Inferior parietal cortex (tissue), 1 donor: ENCODE measurements around the gene TAPBP.

Source experiments
- DNase-seq: peaks from one replicate; pipeline ENCODE4 v3.0.0-alpha.2; 2016; ENCODE audit errors: extremely low spot score

TAPBP gene

DNA sequence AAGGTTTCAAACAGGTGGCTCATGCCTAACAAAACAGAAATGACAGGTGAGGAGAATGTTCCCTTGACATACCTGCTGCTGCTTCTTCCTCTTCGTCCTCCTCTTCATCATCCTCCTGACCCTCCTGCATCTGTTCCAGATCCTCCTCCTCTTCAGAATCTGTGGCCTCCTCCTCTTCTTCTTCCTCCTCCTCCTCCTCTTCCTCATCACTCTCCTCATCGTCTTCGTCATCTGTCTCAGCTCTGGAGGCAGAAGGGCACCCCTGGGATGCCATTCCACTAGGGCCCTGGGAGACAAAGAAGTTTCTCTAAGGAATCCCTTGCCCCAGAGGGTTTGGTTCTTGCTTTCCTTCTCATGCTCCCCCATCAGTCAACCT, 6.0 kb upstream of the TAPBP start:
- no peak for DNase-seq

DNA sequence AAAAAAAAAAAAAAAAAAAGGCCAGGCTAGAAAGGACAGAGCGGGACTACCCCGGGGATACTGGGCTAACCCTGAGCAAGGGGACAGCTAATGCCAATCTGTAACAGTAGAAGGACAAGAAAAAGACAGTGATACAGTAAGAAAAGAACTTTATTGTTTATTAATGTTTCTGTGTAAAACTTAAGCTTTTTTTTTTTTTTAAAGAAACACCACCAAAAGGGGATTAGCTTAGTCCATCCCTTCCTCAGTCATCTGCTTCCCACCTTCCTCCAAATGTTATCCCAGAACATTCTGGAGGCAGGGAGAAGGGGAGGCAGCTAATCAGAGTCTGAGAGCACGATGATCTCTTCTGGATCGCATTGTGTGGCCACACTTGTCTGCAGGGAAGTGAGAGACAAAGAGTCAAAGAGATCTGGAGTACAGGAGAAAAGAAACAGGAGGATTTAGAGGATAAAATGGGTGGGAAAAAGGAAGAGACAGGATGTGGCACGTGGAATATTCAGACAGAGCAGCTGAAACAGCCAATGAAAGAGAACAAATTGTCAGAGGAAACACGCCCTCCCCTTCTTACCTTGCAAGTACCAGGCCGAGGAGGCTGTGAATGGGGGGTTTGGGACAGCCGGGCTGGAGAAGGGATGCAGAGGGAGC, 4.7 kb upstream of the TAPBP start:
- DNase-seq = no peak

DNA sequence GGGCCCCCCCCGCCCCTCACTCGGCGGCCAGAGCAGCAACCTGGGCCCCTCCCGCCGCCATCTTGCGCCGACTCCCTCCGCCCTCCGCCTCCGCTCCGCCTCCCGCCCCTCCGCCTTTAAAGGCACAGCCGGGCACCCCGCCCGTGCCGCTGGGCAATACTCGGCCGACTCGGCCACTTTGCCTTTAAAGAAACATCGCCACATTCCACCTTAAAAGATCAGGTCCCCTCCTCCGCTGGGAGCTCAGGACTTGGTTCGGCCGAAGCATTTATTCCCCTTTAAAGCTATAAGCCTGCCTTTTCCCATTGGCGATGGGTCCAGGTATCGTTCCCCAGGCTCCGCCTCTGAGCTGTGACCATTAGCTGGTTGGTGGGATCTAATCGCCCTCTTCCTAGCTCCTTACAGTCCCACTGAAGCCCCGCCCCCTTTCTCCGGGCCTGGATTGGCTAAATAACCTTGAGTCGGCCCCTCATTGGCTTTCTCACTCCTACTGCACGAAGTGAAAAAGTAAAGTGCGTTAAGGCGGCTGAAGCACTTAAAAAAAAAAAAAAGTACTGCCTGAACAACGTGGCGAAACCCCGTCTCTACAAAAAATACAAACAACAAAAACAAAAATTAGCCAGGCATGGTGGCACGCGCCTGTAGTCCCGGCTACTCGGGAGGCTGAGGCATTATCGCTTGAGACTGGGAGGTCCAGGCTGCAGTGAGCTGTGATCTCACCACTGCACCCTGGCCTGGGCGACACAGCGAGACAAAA, 4.0 kb upstream of the TAPBP start, which contains the start of gene ZBTB22:
ZBTB22 (minus strand) TSS at position 76 of the 757 bp plus-strand sequence. CDS start 828 bp downstream, outside the sequence.
- DNase-seq = peak; percentile 98

DNA sequence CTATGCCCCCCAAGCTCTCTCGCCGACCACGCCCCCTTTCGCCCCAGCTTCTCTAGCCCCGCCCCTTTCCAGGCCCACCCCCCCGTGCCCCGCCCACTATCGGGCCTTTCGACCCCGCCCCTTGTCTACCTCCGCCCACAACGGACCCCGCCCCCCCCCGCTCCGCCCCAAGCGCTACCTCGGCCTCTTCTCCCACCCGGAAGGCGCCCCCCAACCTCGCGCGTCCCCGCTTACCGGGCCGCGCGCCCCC, 3.5 kb upstream of the TAPBP start:
- no peak for DNase-seq

DNA sequence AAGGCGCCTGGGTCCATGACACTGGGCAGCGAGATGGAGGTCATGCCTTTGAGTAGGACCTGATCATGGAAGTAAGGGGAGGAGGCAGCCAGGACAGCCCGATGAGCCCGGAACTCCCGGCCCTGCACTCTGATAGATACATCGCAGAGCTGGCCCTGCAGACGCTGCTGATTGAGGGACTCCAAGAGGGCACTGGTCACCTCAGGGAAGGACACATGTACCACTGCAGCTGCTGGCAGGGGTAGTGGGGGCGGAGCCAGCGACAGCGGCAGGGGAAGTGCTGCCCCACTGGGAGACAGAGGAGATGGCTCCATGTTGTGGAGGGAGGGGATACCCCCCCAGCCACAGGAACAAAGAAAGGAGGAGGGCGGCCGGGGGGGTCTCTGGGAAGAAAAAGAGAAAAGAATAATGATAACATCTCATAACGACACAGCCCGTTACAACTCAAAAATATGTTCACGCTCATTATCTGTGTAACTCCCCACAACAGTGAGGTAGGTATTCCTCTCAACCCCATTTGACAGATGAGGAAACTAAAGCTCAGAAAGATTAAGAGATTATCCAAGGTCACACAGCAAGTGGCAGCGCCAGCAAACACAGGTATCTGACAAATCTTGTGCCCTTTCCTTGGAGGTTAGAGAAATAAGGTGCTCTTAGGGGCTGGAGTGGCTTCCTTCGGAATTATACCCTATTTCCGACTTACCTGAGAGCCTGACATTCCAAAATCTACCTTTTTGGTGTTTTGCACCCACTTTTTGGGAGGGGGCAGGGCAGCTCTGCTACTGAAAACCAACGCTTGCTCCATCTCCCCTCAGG, 2.9 kb upstream of the TAPBP start:
- no peak for DNase-seq

DNA sequence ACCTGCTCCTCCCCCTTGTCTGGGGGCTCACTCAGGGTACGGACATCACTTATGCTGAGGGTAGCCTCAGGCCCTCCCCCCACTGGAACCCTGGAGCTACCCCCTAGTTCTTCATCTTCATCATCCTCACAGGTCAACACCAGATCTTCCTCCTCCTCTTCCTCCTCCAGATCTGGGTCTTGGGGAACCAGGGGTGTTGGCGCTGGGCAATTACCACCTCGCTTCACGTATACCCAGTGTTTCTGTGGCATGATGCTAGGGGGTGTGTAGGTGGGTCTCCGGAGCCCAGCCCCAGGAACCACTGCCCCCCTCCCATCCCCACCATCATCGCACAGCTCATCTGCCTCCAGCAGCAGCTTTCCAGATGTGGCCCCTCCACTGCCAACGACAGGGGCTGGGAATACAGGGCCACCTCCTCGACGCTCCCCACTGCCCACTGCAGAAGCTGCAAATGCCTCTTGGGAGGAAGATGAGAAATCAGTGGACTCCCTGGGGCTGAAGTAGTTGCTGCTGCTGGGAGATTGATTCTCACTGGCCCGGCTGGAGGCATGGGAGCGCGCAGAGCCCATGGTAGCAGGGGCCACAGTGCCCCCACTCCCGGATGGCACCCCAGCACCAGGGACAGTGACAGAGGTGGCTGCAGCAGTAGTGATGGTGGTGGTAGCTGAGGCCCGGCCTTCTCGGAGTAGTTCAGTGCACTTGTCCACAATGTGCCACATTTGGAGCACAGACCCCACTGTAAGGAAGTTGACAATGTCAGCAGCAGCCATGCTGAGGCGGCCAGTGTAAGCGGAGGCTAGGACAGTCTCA, 2.1 kb upstream of the TAPBP start:
- DNase-seq = no peak

DNA sequence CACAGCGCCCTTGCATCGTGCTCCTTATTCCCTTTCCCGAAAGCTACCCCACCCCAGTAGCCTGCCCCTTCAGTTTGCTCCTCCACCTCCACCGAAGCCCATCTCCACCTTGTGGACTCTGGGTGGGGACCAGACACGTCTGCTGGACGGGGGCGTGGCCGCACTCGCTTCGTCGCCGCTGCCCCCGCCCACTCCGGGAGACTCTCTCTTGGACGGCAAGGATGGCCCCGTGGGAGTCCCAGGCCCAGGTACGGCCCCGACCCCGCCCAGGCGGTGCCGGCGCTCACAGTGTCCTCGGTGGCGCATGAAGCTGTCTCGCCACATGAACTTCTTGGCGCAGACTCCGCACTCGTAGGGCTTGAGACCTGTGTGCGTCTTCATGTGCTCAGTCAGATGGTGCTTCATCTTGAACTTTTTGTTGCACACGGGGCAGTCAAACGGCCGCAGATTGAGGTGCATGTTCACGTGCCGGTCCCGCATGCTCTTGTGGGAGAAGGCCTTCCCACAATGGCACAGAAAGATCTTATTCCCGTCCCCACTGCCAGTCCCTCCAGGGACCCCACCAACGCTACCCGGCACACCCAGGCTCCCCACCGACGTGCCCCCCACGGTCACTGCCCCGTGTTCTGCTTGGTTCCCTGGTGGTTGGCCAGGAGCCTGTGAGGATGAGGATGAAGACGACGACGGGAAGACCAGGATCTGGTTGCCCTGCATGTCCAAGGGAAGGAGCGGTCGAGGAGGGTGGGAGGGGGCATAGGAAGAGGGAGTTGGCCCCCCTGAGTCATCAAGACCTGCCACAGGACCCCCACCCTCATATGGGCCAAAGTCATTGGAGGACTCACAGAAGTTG, 1.3 kb upstream of the TAPBP start:
- no peak for DNase-seq

DNA sequence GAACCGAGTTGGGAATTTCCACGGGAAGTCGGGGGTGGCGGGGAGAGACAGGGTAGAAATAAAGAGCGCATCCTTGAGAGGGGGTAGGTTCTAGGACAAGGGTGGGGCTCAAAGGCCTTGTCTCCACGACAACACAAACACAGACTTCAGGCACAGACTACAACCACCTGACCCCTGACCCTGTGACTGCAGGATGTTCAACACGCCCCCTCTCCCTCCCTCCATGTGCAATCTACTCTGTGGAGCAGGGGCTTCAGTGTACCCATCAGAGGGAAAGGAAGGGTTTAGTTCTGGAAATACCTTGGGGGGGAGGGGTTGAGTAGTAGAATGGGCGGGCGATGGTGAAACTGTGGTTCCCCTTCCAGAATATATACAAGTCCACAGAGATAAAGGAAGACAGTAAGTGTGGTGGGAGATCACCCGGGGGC, 651 bp upstream of the TAPBP start:
- peak; percentile 48 for DNase-seq

DNA sequence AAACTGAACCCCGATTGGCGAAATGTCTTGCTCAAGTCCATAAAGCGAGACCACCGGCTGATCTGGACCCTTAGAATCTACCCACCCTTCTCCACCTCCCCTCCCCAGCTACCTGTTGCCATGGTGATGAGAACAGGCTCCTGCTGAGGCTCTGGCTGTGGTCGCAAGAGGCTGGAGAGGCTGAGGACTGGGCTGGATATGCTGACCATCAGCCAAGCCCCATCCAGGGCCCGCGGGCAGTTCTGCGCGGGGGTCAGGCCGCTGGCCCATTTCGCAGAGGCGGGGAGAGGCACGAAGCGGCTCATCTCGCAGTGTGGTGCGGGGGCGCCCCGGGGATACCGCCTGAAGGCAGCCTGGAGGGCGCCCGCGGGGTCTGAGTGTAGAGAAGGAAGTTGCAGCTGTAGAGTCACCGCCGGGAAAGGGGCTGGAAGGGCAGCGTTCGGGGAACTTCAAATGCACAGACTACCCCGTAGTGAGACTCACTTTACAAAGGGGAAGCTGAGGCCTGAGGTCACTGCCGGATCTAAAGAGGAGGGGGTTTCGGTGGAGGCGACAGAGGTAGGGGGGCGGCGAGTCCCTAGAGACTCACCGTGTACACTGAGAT, 671 bp downstream of the TAPBP start:
- DNase-seq = no peak

DNA sequence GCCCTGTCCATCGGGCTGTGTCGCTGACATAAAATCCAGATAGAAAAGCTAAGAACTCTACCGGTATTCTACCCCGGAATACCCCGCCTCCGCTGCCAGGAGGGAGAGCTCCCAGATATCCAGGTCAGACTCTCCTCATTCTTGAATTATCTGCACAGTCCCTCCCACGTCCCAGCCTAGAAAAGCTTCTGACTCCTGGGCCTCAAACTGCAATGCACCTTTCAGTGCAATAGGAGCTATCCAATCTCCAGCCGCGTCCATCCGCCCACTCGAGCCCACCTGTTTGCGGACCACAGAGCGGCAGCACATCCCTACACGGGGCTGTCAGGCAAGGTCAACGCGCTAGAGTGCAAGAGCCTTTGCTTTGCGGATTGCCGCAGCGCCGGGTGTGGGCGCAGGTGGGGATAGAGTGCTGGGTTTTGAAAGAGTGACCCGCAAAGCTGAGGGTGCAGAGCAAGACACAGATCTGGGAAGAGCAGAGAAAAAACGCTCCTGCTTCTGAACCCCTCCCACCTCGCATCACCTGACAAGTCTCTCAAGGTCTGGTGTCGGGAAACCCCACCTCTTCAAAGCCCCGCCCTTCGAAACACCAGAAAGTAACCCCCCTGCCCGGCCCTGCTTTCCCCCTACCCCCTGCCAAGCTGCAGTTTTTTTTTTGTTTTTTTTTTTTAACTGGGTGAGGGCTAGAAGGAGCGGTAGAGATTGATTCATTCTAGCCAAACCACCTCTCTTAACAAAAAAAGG, 1.3 kb downstream of the TAPBP start:
- peak; percentile 55 for DNase-seq

DNA sequence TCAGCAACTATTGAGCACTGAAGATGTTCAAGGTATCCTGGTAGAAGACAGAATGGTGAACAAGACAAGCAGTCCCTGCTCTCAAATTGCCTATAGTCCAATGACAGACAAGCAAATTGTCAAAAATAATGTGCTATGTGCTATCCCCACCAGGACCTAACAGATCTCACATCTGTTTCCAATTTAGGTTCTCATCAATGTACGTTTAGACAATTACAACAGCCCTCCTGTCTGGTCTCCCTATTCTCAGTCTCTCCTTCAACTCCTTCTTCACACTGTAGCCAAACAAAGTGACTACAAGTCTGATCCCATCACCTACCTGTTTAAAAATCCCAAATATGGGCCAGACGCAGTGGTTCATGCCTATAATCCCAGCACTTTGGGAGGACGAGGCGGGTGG, 7.5 kb downstream of the TAPBP start:
- DNase-seq = no peak

DNA sequence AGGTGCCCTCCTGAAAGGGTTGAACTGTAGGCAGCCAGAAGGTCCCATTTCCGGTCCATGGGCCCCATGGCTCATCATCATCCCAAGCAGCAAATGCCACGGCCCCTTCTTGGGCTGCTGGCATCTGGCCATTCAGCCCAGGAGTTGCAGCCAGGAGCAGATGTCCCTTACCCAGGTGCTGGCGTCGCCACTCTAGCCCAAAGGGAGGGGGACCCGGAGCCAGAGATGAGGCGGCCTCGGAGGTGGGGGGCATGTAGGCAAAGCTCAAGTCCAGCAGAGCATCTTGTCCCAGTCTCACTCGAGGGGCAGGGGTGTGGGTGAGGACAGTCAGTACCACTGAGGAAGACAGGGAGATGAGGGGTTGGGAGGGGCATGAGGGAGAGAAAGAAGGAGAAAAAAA, 8.8 kb downstream of the TAPBP start:
- no peak for DNase-seq

DNA sequence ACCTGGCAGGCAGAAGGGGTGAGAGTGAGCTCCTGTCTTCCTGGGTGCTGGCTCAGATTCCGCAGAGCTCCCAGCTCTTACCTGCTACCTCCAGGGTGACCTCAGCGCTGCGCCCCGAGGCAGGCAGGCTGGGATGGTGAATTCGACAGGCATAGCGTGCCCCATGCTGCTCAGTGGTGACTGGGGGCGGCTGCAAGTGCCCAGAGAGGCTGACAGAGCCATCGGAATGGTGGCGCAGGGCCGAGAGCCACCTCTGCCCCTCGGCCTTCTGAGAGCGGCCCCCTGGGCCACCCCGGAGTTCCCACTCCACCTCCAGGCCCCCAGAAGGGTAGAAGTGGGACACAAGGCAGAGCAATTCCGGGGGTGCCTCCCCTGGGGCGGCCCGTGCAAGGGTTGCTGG, 9.7 kb downstream of the TAPBP start:
- DNase-seq = no peak

DNA sequence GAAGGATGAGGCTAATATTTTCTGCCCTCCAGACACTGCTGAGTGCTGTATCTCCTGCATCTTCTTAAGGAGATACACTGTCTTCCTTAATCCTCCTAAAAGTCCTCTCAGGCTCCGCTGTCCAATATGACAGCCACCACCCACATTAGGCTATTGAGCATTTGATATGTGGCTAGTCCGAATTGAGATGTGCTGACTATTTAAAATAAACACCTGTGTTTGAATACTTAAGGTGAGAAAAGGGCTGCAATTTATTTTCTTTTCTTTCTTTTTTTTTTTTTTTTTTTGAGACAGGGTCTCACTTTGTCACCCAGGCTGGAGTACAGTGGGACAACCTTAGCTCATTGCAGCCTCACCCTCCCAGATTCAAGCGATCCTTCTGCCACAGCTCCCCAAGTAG, 12.0 kb downstream of the TAPBP start:
- no peak for DNase-seq

DNA sequence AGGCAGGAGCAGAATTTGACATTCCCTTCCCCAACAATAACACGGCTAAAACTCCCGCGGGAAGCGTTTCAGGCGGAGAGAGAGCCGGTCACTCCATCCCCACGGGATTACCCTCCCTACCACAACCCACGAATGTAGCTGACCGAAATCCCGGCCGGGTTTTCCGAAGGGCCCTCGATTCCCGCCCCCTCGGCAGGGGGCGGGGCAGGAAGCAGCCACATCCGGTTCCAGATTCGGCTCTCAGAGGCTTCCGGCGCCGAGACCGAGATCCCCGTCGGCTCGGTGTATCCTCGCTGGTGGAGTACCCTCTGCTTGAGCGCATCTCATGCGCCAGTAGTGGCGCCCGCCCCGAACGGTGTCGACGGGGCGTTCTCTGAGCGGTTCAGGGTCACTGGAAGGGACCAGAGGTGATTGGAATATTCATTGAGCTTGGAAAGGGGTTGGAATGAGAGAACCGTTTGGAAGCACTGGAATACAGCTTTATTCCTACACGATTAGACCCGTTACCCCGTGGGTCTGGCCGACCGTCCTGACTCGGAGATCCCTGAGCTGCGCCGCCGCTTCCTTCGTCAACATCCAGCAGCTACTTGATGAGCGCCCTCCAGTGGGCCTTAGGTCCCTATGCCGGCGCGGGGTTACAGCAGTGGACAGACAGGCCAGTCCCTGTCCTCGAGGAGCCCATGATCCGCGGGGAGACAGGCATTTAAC, 14.5 kb downstream of the TAPBP start:
- peak; percentile 95 for DNase-seq

DNA sequence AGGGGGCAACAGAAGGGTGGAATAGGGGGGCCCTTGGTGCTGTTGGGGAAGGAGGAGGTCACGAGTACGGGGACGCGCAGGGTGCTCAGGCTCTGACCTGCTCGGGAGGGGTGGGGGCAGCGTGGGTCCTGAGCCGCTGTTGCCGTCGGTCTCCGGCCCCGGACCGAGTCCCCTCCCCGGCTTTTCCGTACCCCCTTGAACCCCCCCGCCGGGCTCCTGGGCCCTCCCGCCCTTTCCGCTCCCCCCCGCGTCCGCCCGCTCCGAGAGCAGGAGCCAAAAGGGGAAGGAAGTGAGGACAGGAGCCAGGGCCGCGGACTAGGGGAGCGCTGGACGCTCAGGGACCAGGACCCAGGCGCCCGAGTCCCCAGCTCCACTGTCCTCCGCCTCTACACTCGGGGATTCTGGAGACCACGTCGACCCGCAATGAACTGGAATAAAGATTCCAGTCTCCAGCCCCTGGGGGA, 15.1 kb downstream of the TAPBP start, which contains the start of gene RGL2:
RGL2 (minus strand) TSS at position 170 of the 464 bp plus-strand sequence. CDS start 332 bp downstream, outside the sequence.
- DNase-seq = no peak

DNA sequence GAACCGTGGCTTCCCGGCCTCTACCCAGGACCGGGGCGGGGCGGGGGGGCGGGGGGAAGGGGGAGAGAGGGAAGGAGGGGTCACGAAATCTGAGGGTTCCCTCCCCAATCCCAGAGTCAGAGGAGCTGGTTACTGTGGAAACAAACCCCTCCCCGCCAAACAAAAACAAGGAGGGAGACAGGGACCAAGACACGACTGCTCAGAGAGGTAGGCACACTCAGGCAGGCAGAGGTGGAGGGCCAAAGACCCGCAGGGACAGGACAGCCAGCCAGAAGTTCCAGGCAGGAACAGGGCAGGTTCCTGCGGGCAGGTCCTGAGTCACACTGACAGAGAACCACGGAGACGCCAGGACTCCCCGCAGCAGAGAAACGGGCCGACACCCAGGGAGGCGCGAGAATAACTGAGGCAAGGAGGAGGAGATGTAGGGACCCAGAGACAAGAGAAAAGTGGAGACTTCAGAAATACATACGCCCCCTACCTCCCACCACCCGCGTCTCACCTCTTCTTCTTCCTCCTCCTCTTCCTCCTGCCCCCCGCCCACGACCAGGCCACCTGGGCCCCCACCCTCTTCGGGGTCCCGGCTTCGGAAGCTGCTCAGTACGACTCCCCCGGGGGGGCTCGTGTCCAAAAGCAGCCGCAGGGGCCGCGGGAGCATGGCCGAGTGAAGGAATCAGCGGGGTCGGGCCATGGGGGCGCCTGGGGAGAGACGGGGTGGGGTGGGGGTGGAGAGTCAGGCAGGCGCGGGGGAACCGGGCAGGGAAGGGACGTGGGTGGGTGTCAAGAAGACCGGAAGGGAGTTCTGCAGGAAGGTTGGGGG, 15.7 kb downstream of the TAPBP start:
- no peak for DNase-seq

DNA sequence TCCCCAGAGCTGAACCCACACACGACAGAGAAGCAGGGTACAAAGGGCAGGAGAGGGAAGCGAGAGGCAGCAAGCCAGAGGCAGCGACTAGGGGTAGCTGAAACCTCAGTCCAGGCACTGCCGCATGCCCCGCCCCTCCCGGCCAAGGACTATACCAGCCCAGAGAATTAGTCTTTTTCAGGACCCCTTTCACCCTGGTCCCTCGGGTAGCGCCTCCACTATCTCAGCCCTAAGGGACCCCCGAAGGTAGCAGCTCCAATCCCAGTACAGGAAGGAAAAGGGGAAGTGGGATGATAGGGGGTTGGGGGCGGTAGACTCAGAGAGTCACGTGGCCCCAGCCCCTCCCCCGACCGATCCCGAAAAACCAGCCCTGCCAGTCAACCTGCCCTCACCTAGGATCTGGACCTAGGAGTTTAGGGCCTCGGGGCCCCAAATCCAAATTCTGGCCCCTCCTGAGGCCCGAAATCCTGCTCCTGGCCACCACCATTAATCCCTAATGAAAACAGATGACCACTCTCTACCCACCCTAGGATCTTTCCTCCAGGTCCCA, 16.4 kb downstream of the TAPBP start:
- DNase-seq = no peak
